Erythroblast (primary cell): ENCODE data around the gene NTSR1.

Source experiments
- GATA1 ChIP-seq: IDR thresholded peaks from 2 replicates; pipeline ENCODE4 v1.6.1; 2011; ENCODE audit warnings: low read depth, mild to moderate bottlenecking, control low read depth, low read length, moderate library complexity
- POLR2A ChIP-seq: IDR thresholded peaks from 2 replicates; pipeline ENCODE4 v1.6.1; 2011; ENCODE audit warnings: mild to moderate bottlenecking, low read length

GRCh38 chr20:62743777-62744317 lies 35.2 kb downstream of the NTSR1 start:
- TF ChIP-seq POLR2A: no peak
- TF ChIP-seq GATA1: no peak
